GM21723 (cell line): ENCODE data around the gene DUSP9.

ENCODE experiments used
- ATAC-seq: cut with Tn5 transposase; IDR thresholded peaks from one replicate; pipeline ENCODE4 v1.9.1; 2021; ENCODE audit warnings: mild to moderate bottlenecking, moderate library complexity; ENCODE audit not compliant: unreplicated experiment

Gene DUSP9

GRCh38 chrX:153647461-153648357, 706 bp downstream of the DUSP9 start:
- no peak for ATAC-seq

- ATAC-seq = no peak
Observed at GRCh38 chrX:153648358-153649177, 1.6 kb downstream of the DUSP9 start.

GRCh38 chrX:153649178-153649914, 2.3 kb downstream of the DUSP9 start:
- no peak for ATAC-seq

- ATAC-seq = no peak
Observed at GRCh38 chrX:153649915-153650782, 3.1 kb downstream of the DUSP9 start.

GRCh38 chrX:153650959-153651358, 4.0 kb downstream of the DUSP9 start:
- no peak for ATAC-seq

- no peak for ATAC-seq
Observed at GRCh38 chrX:153651540-153652079, 4.6 kb downstream of the DUSP9 start.

GRCh38 chrX:153653556-153653955, 6.6 kb downstream of the DUSP9 start:
- ATAC-seq = no peak

GRCh38 chrX:153657161-153657560, 10.2 kb downstream of the DUSP9 start:
- ATAC-seq = no peak

- no peak for ATAC-seq
Observed at GRCh38 chrX:153659268-153659667, 12.3 kb downstream of the DUSP9 start.

- no peak for ATAC-seq
Observed at GRCh38 chrX:153662266-153662665, 15.3 kb downstream of the DUSP9 start.

GRCh38 chrX:153665726-153666306, 18.8 kb downstream of the DUSP9 start:
- no peak for ATAC-seq

- ATAC-seq = no peak
Observed at GRCh38 chrX:153667281-153667955, 20.4 kb downstream of the DUSP9 start.

GRCh38 chrX:153667956-153668396, 21.0 kb downstream of the DUSP9 start:
- peak; percentile 54 for ATAC-seq

GRCh38 chrX:153668423-153669173, 21.6 kb downstream of the DUSP9 start:
- no peak for ATAC-seq

GRCh38 chrX:153669174-153669890, 22.3 kb downstream of the DUSP9 start:
- no peak for ATAC-seq

GRCh38 chrX:153669901-153670731, 23.1 kb downstream of the DUSP9 start:
- ATAC-seq = no peak
